Stomach (tissue), 9 donors: ENCODE data around the gene IQCH. TPM values are rescaled to one million over a fixed set of nuclear protein-coding genes. Genes with fewer than 3 reads are reported as not detected.

Experiments used
- DNase-seq, 2 donors: peaks; one replicate each; pipeline versions ENCODE4 v3.0.0 to v3.0.0-alpha.2; 2013 to 2019
- H3K27ac ChIP-seq, 5 donors: fragments of 200-600 bp in 4 of 5; sonication (generic) in 4 of 5; one replicate each; pipeline ENCODE4 v1.5.1; 2013 to 2019; ENCODE audit warnings: mild to moderate bottlenecking in 1 of 5, moderate library complexity in 1 of 5
- H3K27me3 ChIP-seq, 3 donors: fragments of 200-600 bp; sonication (generic); one replicate each; pipeline ENCODE4 v1.5.1; 2017 to 2019; ENCODE audit warnings: mixed run types in 1 of 3
- H3K36me3 ChIP-seq, 4 donors: fragments of 200-600 bp; sonication (generic); 1 replicate in 3 of 4; 2 replicates in 1 of 4; pipeline ENCODE4 v1.5.1; 2016 to 2019
- H3K4me1 ChIP-seq, 4 donors: fragments of 200-600 bp; sonication (generic); one replicate each; pipeline ENCODE4 v1.5.1; 2016 to 2019
- H3K4me3 ChIP-seq, 4 donors: fragments of 200-600 bp; sonication (generic) in 3 of 4; one replicate each; pipeline ENCODE4 v1.5.1; 2016 to 2019; ENCODE audit warnings: mild to moderate bottlenecking in 1 of 4
- H3K9me3 ChIP-seq, 4 donors: fragments of 200-600 bp; sonication (generic); one replicate each; pipeline ENCODE4 v1.5.1; 2016 to 2019
- EP300 ChIP-seq: sonication (generic); formaldehyde crosslinking; IDR thresholded peaks from one replicate; pipeline ENCODE4 v1.6.1; 2017; ENCODE audit warnings: antibody characterized with exemption
- POLR2A ChIP-seq, 4 donors: fragments of 450-650 bp; IDR thresholded peaks; one replicate each; pipeline ENCODE4 v1.6.1; 2016; ENCODE audit warnings: antibody characterized with exemption in 4 of 4, control low read depth in 2 of 4, mild to moderate bottlenecking in 1 of 4, moderate library complexity in 1 of 4
- POLR2AphosphoS5 ChIP-seq, 3 donors: sonication (generic); formaldehyde crosslinking; IDR thresholded peaks; one replicate each; pipeline ENCODE4 v1.6.1; 2016; ENCODE audit warnings: antibody characterized with exemption in 3 of 3
- WGBS, 5 donors: extraction: QIAGEN DNeasy Blood & Tissue Kit in 3 of 5; methylation state at CpG; one replicate each; pipeline versions ENCODE4 v1.1.5 to v1.1.7; 2013 to 2018; 5-methylcytosine and 5-hydroxymethylcytosine counted together
- intact Hi-C: fragments of 100-400 bp; cut with DNase I; formaldehyde crosslinking; loops from one replicate; pipeline ENCODE4 v1.15.1; 2023; ENCODE audit warnings: low total_unique reads
- polyA plus RNA-seq, 3 donors: library from polyadenylated mRNA; stranded (reverse); fragments of 200-250 nt; gene quantifications; one replicate each; pipeline ENCODE4 v1.2.3, GENCODE V29; 2013
- total RNA-seq, 5 donors: library from RNA; depleted of rRNA; stranded (reverse); fragments of >200 nt; gene quantifications; one replicate each; pipeline versions ENCODE4 v1.1.0 to v1.2.3, GENCODE V29; 2014 to 2016
- TF ChIP-seq, protein P1 (sequence below), 7 experiments: fragments of 450-650 bp in 4 of 7; fragments of 200-600 bp in 3 of 7; sonication (generic) in 3 of 7; IDR thresholded peaks; one replicate each; pipeline ENCODE4 v1.5.1; 2016 to 2019; ENCODE audit warnings: antibody characterized with exemption in 7 of 7, control low read depth in 2 of 7, mild to moderate bottlenecking in 1 of 7
- donor health status: healthy with polysubstance abuse.
- donor health status: Bipolar disorder and iron deficiency.
- donor health status: healthy.

IQCH gene
- total and polyA plus RNA-seq, 8 donors: 0.25 to 9.4 (median 1.7) TPM; not detected in 1

DNA sequence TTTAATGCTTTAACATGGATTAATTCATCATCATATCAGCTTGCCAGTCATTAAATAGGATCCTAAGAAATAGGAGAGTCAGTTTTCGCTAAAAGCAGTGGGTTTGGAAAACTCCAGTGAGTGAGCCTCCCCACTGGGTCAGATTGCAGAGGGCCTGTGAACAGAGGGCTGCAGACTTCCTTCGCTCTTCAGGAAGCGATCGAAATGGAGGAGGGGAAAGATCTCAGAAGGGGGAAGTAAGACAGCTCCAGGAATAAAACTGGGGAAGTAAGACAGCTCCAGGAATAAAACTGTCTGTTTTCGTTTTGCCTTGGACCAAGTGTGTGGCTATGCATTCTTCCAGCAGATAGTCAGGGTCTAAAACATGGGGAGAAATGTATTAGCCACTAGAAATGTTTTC lies 141.5 kb downstream of the IQCH start:
- WGBS, 5 donors: 70 to 85% (median 82%) methylated on average over 5 of the region's 5 CpGs
- no peak for DNase-seq
- Histone ChIP-seq H3K4me3 (no peak overlapping the region), H3K27ac (no peak overlapping the region), H3K4me1 (no peaks in the 10 kb centered on the region), H3K36me3 (no peaks in the 10 kb centered on the region), H3K9me3 (no peaks in the 10 kb centered on the region), H3K27me3 (no peaks in the 10 kb centered on the region)
- intact Hi-C loops: no loop called here
- TF ChIP-seq POLR2A (IDR thresholded peaks at IDR 0.05): no peak
- TF ChIP-seq POLR2AphosphoS5 (IDR thresholded peaks at IDR 0.05): no peak
- no peak for TF ChIP-seq EP300
- TF ChIP-seq, protein P1, sequence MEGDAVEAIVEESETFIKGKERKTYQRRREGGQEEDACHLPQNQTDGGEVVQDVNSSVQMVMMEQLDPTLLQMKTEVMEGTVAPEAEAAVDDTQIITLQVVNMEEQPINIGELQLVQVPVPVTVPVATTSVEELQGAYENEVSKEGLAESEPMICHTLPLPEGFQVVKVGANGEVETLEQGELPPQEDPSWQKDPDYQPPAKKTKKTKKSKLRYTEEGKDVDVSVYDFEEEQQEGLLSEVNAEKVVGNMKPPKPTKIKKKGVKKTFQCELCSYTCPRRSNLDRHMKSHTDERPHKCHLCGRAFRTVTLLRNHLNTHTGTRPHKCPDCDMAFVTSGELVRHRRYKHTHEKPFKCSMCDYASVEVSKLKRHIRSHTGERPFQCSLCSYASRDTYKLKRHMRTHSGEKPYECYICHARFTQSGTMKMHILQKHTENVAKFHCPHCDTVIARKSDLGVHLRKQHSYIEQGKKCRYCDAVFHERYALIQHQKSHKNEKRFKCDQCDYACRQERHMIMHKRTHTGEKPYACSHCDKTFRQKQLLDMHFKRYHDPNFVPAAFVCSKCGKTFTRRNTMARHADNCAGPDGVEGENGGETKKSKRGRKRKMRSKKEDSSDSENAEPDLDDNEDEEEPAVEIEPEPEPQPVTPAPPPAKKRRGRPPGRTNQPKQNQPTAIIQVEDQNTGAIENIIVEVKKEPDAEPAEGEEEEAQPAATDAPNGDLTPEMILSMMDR (IDR thresholded peaks at IDR 0.05): no peak

DNA sequence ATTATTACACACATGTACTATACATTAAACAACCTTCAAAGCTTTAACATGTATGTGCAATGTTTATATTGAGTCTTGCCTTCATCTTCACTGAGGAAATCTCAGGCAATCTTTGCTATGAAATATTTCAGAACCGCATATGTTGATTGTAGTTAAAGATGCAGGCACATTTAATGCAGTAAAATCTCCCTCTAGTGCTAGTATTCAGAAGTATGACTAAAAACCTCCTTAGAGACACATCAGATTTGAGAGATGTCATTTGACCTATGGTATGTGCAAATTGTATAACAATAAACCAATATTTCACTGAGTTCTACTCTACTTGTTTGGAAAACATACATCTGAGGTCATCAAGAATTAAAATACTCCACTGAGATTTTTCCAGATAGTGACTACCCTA lies 142.6 kb downstream of the IQCH start:
- 70 to 89% (median 75%) methylated on average over 1 of the region's 1 CpG for WGBS, 5 donors
- intact Hi-C loops: no loop called here

GRCh38 chr15:67399925-67400324 lies 145.3 kb downstream of the IQCH start:
- peak in 1 of 2 donors; percentile 11 for DNase-seq
- no peaks in the 10 kb centered on the region for H3K36me3 ChIP-seq

More for the DNA sequence above, 142.6 kb downstream of the IQCH start:
- no peak for DNase-seq
- Histone ChIP-seq H3K27me3 (no peaks in the 10 kb centered on the region), H3K27ac (no peak overlapping the region), H3K4me1 (no peaks in the 10 kb centered on the region), H3K9me3 (no peaks in the 10 kb centered on the region), H3K36me3 (no peaks in the 10 kb centered on the region), H3K4me3 (no peak overlapping the region)
- TF ChIP-seq, protein P1 (IDR thresholded peaks at IDR 0.05): no peak
- TF ChIP-seq EP300: no peak
- no peak for TF ChIP-seq POLR2A (IDR thresholded peaks at IDR 0.05)
- TF ChIP-seq POLR2AphosphoS5 (IDR thresholded peaks at IDR 0.05): no peak

GRCh38 chr15:67400890-67401289 lies 146.3 kb downstream of the IQCH start:
- TF ChIP-seq EP300 (no peak), POLR2AphosphoS5 (IDR thresholded peaks at IDR 0.05) (no peak), POLR2A (IDR thresholded peaks at IDR 0.05) (no peak)
- TF ChIP-seq, protein P1 (IDR thresholded peaks at IDR 0.05): no peak
- Histone ChIP-seq H3K4me3 (no peak overlapping the region), H3K27ac (no peak overlapping the region), H3K36me3 (no peaks in the 10 kb centered on the region), H3K27me3 (no peaks in the 10 kb centered on the region), H3K9me3 (no peaks in the 10 kb centered on the region), H3K4me1 (peaks cover 0 to 1% (median 0%) of the 10 kb centered on the region in 4 donors)
- 74 to 88% (median 84%) methylated on average over 2 of the region's 2 CpGs for WGBS, 5 donors
- no peak for DNase-seq
- intact Hi-C loops: no loop called here

More at GRCh38 chr15:67399925-67400324, 145.3 kb downstream of the IQCH start:
- intact Hi-C loops: no loop called here
- H3K4me3 ChIP-seq: no peak overlapping the region
- 52 to 59% (median 57%) methylated on average over 4 of the region's 4 CpGs for WGBS, 5 donors
- no peak overlapping the region for H3K27ac ChIP-seq
- H3K27me3 ChIP-seq: no peaks in the 10 kb centered on the region
- TF ChIP-seq POLR2A (IDR thresholded peaks at IDR 0.05) (no peak), POLR2AphosphoS5 (IDR thresholded peaks at IDR 0.05) (peak in 1 of 3 donors; percentile 13)
- H3K4me1 ChIP-seq: no peaks in the 10 kb centered on the region
- no peaks in the 10 kb centered on the region for H3K9me3 ChIP-seq

- TF ChIP-seq EP300: no peak
- no peak for TF ChIP-seq POLR2AphosphoS5 (IDR thresholded peaks at IDR 0.05)
- TF ChIP-seq POLR2A (IDR thresholded peaks at IDR 0.05): no peak
- TF ChIP-seq, protein P1 (IDR thresholded peaks at IDR 0.05): no peak
- H3K27ac ChIP-seq: no peak overlapping the region
- WGBS, 5 donors: 79 to 86% (median 84%) methylated on average over 5 of the region's 5 CpGs
- H3K4me1 ChIP-seq: peaks cover 0 to 6% (median 0%) of the 10 kb centered on the region in 4 donors
- DNase-seq: no peak
- no peaks in the 10 kb centered on the region for H3K36me3 ChIP-seq
- no peaks in the 10 kb centered on the region for H3K9me3 ChIP-seq
- intact Hi-C loops: no loop called here
- H3K27me3 ChIP-seq: no peaks in the 10 kb centered on the region
- H3K4me3 ChIP-seq: no peak overlapping the region
These were observed 146.8 kb downstream of the IQCH start for GRCh38 chr15:67401336-67401735.
